Endothelial cell of umbilical vein (primary cell): ENCODE results near the gene AP4S1. TPM values are rescaled to one million over a fixed set of nuclear protein-coding genes. Genes with fewer than 3 reads are reported as not detected.

Experiments
- BruUV-seq: library from RNA; stranded (reverse); fragments of 400-500 nt; replicated peaks from 2 replicates; lab custom pipeline; 2021; lab: Mats Ljungman, UMichigan
- CTCF ChIA-PET: fragments of 300-600, 350-600 bp; sonication (Branson Sonifier 250); formaldehyde crosslinking; loops from one replicate; lab custom pipeline; 2021; ENCODE audit warnings: antibody characterized with exemption, inconsistent platforms; lab: Charles Lee
- POLR2A ChIA-PET: fragments of 300-600, 350-600 bp; sonication (Branson Sonifier 250); formaldehyde crosslinking; loops from one replicate; lab custom pipeline; 2021; ENCODE audit warnings: antibody characterized with exemption, inconsistent platforms; lab: Charles Lee
- DNase-seq: peaks from one replicate; pipeline ENCODE4 v3.0.0-alpha.2; 2011; ENCODE audit warnings: low read depth, low spot score
- FAIRE-seq: peaks from 2 replicates; lab custom pipeline; 2011; peaks lifted over from hg19 to GRCh38; lab: Jason Lieb, UNC
- H2AFZ ChIP-seq: 2 replicates; pipeline ENCODE4 v1.6.0; 2012; ENCODE audit warnings: low read depth, low read length, control low read depth, inconsistent platforms
- H3K27ac ChIP-seq: 2 replicates; pipeline ENCODE4 v1.5.1; 2011; ENCODE audit warnings: low read depth, mild to moderate bottlenecking, control low read depth, low read length, moderate library complexity; ENCODE audit not compliant: insufficient read depth
- H3K27me3 ChIP-seq, 2 experiments: 2 replicates each; pipeline versions ENCODE4 v1.6.0 to v1.6.1; 2011; ENCODE audit warnings: low read length in 2 of 2, mixed read lengths in 1 of 2; ENCODE audit not compliant: control insufficient read depth in 2 of 2, insufficient read depth in 2 of 2
- H3K36me3 ChIP-seq, 2 experiments: 2 replicates in 1 of 2; 3 replicates in 1 of 2; pipeline ENCODE4 v1.5.1; 2011; ENCODE audit warnings: low read length in 2 of 2, mild to moderate bottlenecking in 1 of 2, moderate library complexity in 1 of 2; ENCODE audit not compliant: control insufficient read depth in 2 of 2, insufficient read depth in 2 of 2; ENCODE audit errors: extremely low read depth in 1 of 2
- H3K4me1 ChIP-seq: 3 replicates; pipeline ENCODE4 v1.5.1; 2011; ENCODE audit warnings: mild to moderate bottlenecking, low read length; ENCODE audit not compliant: control insufficient read depth, insufficient read depth; ENCODE audit errors: extremely low read depth
- H3K4me2 ChIP-seq: 2 replicates; pipeline ENCODE4 v1.6.1; 2011; ENCODE audit warnings: low read length, control low read depth, mixed read lengths; ENCODE audit not compliant: insufficient read depth
- H3K4me3 ChIP-seq, 3 experiments: fragments of 200-600 bp in 1 of 3; sonication (generic), shearing (Covaris generic) in 1 of 3; replicated peaks in 1 of 3; 2 replicates each; pipeline ENCODE4 v1.5.1; 2011 to 2016; ENCODE audit warnings: control low read depth in 3 of 3, low read length in 3 of 3, mild to moderate bottlenecking in 2 of 3, inconsistent platforms in 1 of 3, low read depth in 1 of 3, moderate library complexity in 1 of 3; ENCODE audit not compliant: insufficient read depth in 1 of 3
- H3K79me2 ChIP-seq: 2 replicates; pipeline ENCODE4 v1.6.0; 2012; ENCODE audit warnings: low read length, inconsistent platforms; ENCODE audit not compliant: control insufficient read depth, insufficient read depth
- H3K9ac ChIP-seq: replicated peaks from 2 replicates; pipeline ENCODE3; 2011; ENCODE audit warnings: low read length, control low read depth; ENCODE audit not compliant: insufficient read depth; ENCODE audit errors: extremely low read depth
- H3K9me1 ChIP-seq: replicated peaks from 3 replicates; pipeline ENCODE4 v1.6.0; 2011; ENCODE audit warnings: mild to moderate bottlenecking, low read length; ENCODE audit not compliant: control insufficient read depth, insufficient read depth; ENCODE audit errors: extremely low read depth
- H3K9me3 ChIP-seq: replicated peaks from 2 replicates; pipeline ENCODE4 v1.5.1; 2012; ENCODE audit warnings: low read length, inconsistent platforms; ENCODE audit not compliant: control insufficient read depth, insufficient read depth
- H4K20me1 ChIP-seq: replicated peaks from 2 replicates; pipeline ENCODE3; 2011; ENCODE audit warnings: mild to moderate bottlenecking, low read length; ENCODE audit not compliant: control insufficient read depth, insufficient read depth; ENCODE audit errors: extremely low read depth
- CTCF ChIP-seq, 2 donors: IDR thresholded peaks; 1 replicate in 1 of 2; 2 replicates in 1 of 2; pipeline ENCODE4 v1.5.1; 2011; ENCODE audit warnings: low read length in 2 of 2, mild to moderate bottlenecking in 2 of 2, moderate library complexity in 2 of 2, control low read depth in 1 of 2, inconsistent platforms in 1 of 2, low read depth in 1 of 2; ENCODE audit not compliant: insufficient read depth in 1 of 2; ENCODE audit errors: extremely low read depth in 1 of 2
- EZH2 ChIP-seq: IDR thresholded peaks from 2 replicates; pipeline ENCODE4 v1.6.1; 2012; ENCODE audit warnings: borderline replicate concordance, low read depth, mild to moderate bottlenecking, moderate library complexity, low read length, inconsistent platforms; ENCODE audit not compliant: severe bottlenecking
- FOS ChIP-seq: IDR thresholded peaks from 2 replicates; pipeline ENCODE4 v1.6.1; 2011; ENCODE audit warnings: mild to moderate bottlenecking, low read length, moderate library complexity, borderline replicate concordance; ENCODE audit not compliant: insufficient read depth
- GATA2 ChIP-seq: IDR thresholded peaks from 2 replicates; pipeline ENCODE4 v1.7.0; 2011; ENCODE audit warnings: low read depth, mild to moderate bottlenecking, moderate library complexity, mixed read lengths, low read length; ENCODE audit not compliant: insufficient read length, insufficient read depth
- JUN ChIP-seq: IDR thresholded peaks from 2 replicates; pipeline ENCODE4 v1.6.1; 2011; ENCODE audit warnings: borderline replicate concordance, low read depth; ENCODE audit not compliant: insufficient read length, insufficient read depth
- POLR2A ChIP-seq: IDR thresholded peaks from 2 replicates; pipeline ENCODE4 v1.6.1; 2012; ENCODE audit warnings: low read depth, mild to moderate bottlenecking, control low read depth, low read length
- POLR2AphosphoS5 ChIP-seq: IDR thresholded peaks from 2 replicates; pipeline ENCODE4 v1.6.1; 2012; ENCODE audit warnings: low read depth, mild to moderate bottlenecking, control low read depth, low read length, moderate library complexity; ENCODE audit not compliant: insufficient read depth
- dilution Hi-C: fragments of 300-500 bp; cut with MboI; formaldehyde crosslinking; loops from one replicate; pipeline ENCODE4 v1.15.0; 2019; ENCODE audit warnings: low sequenced_read_pairs; ENCODE audit not compliant: extremely low pct_ligation_motif_present
- intact Hi-C: fragments of 100-400 bp; cut with micrococcal nuclease; formaldehyde crosslinking; loops from one replicate; pipeline ENCODE4 v1.10.0; 2022
- polyA plus RNA-seq, 4 experiments: library from polyadenylated mRNA; depleted of rRNA in 3 of 4; stranded (reverse) in 3 of 4; unstranded in 1 of 4; fragments of >200 nt; gene quantifications; 2 replicates each; pipeline versions ENCODE4 v1.2.1 to v1.2.3, GENCODE V29; 2011 to 2012; ENCODE audit warnings: missing spikeins in 1 of 4
- total RNA-seq: library from RNA; stranded (reverse); gene quantifications from 2 replicates; pipeline ENCODE4 v1.2.3, GENCODE V29; 2021
- TF ChIP-seq, protein P1 (sequence below): IDR thresholded peaks from 2 replicates; pipeline ENCODE4 v1.6.1; 2011; ENCODE audit not compliant: insufficient read depth, insufficient read length

The AP4S1 gene
- total and polyA plus RNA-seq, 2 donors (not counting 3 experiments of a cell fraction or from before 2014, with no cell fraction given) = 2.8 to 7.2 TPM

DNA sequence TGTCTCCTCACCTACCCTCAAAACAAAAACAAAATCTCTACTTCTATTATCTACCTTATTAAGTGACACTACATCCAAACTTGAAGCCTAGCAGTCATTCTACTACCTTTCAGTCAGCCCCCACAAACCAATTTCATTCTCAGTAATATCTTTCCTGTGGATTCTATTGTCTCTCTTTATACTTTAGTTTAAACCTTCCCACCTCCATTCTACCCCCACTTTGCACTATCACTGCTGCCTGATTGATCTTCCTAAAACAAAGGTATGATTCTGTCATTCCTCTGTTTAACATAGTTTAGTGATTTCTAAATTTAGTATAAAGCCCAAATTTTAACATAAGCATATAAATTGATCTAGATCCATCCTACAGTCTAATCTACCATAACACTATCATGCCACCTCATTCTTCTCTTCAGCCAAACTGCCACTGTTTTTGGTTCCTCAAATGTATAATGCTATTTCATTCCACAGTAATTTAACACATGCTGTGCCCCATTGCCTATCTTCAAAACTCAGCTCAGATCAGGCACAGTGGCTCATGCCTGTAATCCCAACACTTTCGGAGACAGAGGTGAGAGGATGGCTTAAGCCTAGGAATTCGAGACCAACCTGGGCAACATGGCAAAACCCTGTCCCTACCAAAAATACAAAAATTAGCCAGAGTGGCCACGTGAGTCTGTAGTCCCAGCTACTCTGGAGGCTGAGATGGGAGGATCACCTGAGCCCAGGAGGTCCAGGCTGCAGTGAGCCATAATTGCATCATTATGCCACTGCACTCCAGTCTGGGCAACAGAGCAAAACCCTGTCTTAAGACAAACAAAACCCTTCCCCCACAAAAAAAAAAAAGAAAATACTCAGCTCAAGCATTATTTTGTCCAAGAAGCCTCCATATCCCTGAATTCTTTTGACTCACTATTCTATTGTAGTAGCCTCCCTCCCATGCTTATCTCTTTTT, 3.8 kb downstream of the AP4S1 start:
- Histone ChIP-seq H3K36me3 (no peaks in the 10 kb centered on the region), H2AFZ (no peak overlapping the region), H3K4me3 (no peak overlapping the region), H3K4me1 (peaks cover 24% of the 10 kb centered on the region), H3K4me2 (no peak overlapping the region), H3K79me2 (peaks cover 18% of the 10 kb centered on the region), H3K27ac (no peak overlapping the region), H3K9ac (no peak overlapping the region), H4K20me1 (no peaks in the 10 kb centered on the region), H3K27me3 (no peaks in the 10 kb centered on the region), H3K9me3 (no peaks in the 10 kb centered on the region), H3K9me1 (no peaks in the 10 kb centered on the region)
- BruUV-seq = no TSS peak
- TF ChIP-seq POLR2AphosphoS5 (no peak), POLR2A (no peak), JUN (no peak), FOS (no peak)
- intact Hi-C loops (loop anchor here (5.0 kb wide), 2 partner anchors 47 to 178 kb away; partner anchors contain the start of gene HECTD1), dilution Hi-C loops (no loop called here)
- FAIRE-seq (no peak), DNase-seq (no peak)
- ChIA-PET CTCF (interaction anchor here (2.2 kb wide), 1 partner anchor 9 kb away, joined by 7 read pairs; no protein-coding TSS in a partner anchor), POLR2A (no interaction called here)

DNA sequence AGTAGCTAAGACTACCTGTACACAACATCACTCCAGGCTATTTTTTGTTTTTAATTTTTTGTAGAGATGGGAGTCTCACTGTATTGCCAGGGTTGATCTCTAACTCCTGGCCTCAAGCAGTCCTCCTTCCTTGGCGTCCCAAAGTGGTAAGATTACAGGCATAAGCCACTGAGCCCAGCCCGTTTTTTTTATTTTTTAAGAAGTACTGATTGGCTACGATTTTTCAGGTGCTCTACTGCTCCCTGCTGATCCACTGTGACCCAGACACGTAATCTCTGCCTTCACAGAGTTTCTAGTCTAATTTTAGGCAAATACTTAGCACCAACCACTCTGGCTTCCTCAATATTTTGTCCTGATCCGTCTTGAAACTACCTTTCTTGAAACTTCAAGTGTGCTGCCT, 5.0 kb downstream of the AP4S1 start:
- no TSS peak for BruUV-seq
- H3K9me1 ChIP-seq = no peaks in the 10 kb centered on the region
- H3K4me3 ChIP-seq = no peak overlapping the region
- H3K9me3 ChIP-seq = no peaks in the 10 kb centered on the region
- DNase-seq (no peak), FAIRE-seq (no peak)
- H3K4me1 ChIP-seq = peaks cover 19% of the 10 kb centered on the region
- TF ChIP-seq, protein P1, sequence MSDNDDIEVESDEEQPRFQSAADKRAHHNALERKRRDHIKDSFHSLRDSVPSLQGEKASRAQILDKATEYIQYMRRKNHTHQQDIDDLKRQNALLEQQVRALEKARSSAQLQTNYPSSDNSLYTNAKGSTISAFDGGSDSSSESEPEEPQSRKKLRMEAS = no peak
- no peak for TF ChIP-seq POLR2AphosphoS5
- TF ChIP-seq GATA2 = no peak
- TF ChIP-seq JUN = no peak
- TF ChIP-seq POLR2A = no peak
- no peak for TF ChIP-seq CTCF (IDR thresholded peaks at IDR 0.05; ENCODE audit: extremely low read depth in 1 of 2, insufficient read depth in 1 of 2, low read depth in 1 of 2, low read length in 2 of 2)
- no peak for TF ChIP-seq FOS
- no peak for TF ChIP-seq EZH2
- H3K79me2 ChIP-seq = peaks cover 6% of the 10 kb centered on the region
- POLR2A ChIA-PET = no interaction called here
- no peak overlapping the region for H3K9ac ChIP-seq
- intact Hi-C loops = no loop called here
- no peak overlapping the region for H2AFZ ChIP-seq
- CTCF ChIA-PET = no interaction called here
- dilution Hi-C loops = no loop called here
- no peak overlapping the region for H3K4me2 ChIP-seq
- no peaks in the 10 kb centered on the region for H3K36me3 ChIP-seq
- no peaks in the 10 kb centered on the region for H3K27me3 ChIP-seq
- H4K20me1 ChIP-seq = no peaks in the 10 kb centered on the region
- H3K27ac ChIP-seq = no peak overlapping the region
